Hindlimb muscle (tissue), 1 donor: ENCODE data around the gene SORCS1. TPM values are rescaled to one million over a fixed set of nuclear protein-coding genes. Genes with fewer than 3 reads are reported as not detected.
"Not testable (repeated sequence)": the region's sequence is repeated elsewhere in the genome, so short reads cannot be mapped to it uniquely, and the experiment has no call there.

Source experiments
- DNase-seq: peaks from one replicate; pipeline ENCODE4 v3.0.0-alpha.2; 2013
- polyA plus RNA-seq: library from polyadenylated mRNA; unstranded; fragments of 120-200 nt; gene quantifications from one replicate; pipeline ENCODE4 v1.2.1, GENCODE V29; 2013; ENCODE audit not compliant: insufficient read length

Gene SORCS1
- polyA plus RNA-seq, 1 donor, result 4.7 TPM

- DNase-seq, result no peak
These were observed 127.0 kb downstream of the SORCS1 start for GRCh38 chr10:107037192-107038122.

GRCh38 chr10:107033799-107034422 lies 130.6 kb downstream of the SORCS1 start:
- DNase-seq, result no peak

- DNase-seq, result no peak
These were observed 131.7 kb downstream of the SORCS1 start for GRCh38 chr10:107032700-107033401.

GRCh38 chr10:107031931-107032699 lies 132.4 kb downstream of the SORCS1 start:
- no peak for DNase-seq

DNA sequence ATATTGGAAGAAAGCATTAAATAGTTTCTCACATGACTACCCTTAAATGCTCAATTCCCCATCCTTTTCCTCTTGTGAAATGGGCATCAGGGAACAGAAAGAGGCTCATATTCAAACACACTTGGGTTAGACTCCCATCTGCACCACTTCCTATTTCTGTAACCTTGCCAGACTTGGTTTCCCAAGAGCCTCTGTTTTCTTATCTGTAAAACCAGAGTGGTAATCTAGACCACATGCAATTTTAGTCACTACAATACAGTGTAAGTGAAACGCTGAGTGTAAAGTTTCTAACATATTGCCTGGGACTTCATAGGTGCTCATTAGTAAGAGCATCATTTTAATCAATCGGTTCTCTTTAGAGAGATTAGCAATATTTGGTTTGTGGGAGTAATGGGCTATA lies 136.3 kb downstream of the SORCS1 start:
- no peak for DNase-seq

DNA sequence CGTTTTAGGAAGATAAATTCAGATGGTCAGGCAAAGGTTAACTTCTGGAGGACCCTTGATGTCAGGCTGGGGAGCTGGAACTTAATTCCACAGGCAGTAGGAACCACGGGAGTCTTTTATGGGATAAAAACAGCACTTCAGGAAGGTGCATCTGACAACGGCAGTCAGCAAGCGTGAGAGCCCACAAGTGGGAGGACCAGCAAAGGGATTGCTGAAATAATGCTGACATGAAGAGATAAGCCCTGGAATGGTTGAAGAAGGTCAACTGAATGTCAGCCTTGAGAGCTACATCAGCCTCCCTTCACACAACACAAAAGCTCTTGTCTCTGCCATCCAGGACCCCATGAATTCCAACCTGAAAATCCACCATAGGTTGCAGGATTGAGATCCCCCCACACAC lies 138.8 kb downstream of the SORCS1 start:
- no peak for DNase-seq

DNA sequence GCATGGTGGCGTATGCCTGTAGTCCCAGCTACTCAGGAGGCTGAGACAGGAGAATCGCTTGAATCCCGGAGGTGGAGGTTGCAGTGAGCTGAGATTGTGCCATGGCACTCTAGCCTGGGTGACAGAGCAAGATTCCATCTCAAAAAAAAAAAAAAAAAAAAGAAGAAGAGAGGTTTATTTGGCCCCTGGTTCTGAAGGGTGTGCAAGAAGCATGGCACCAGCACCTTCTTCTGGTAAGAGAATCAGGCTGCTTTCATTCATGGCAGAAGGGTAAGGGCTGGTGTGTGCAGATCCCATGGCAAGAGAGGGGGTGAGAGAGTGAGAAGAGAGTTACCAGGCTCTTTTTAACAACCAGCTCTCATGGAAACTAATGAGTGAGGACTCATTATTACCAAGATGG lies 140.5 kb downstream of the SORCS1 start:
- not testable (repeated sequence) for DNase-seq

- no peak for DNase-seq
These were observed 141.7 kb downstream of the SORCS1 start for GRCh38 chr10:107022600-107023354.

DNA sequence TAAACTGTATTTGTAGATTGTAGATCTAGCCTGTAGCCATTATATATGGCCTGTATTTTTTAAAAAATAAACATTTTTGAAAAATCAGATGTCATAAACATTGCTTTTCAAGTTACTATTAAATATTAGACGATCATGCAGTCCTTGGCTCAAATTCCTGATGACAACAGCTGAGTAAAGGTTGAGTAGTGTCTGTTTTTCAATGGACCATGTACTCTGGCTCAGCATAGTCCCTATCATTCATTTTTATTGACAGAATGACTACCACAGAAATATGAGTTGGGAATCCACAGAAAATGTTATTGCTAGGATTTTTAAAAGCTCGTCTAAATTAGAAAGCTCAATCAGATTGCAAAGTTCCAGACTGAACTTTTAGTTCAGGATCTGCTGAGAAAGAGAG lies 145.4 kb downstream of the SORCS1 start:
- DNase-seq, result no peak

GRCh38 chr10:107013258-107014006 lies 151.1 kb downstream of the SORCS1 start:
- DNase-seq, result no peak

DNA sequence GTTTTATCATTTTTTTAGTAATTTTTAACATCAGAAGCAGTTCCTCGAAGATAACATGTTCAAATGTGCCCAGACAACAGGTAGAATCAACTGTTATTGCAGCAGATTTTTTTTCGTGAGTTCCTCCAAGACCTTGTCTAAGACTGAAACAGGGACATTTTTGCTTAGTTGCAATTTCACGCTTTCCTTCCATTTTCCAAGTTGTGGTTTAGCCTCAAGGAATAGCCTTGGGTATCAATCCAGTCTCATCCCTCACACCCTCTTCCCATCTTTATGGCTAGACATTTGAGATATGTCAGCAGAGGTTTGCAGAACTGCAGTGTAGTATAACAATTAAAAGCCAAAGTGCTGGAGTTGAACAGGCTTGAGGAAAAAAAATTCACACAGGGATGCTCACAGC lies 152.5 kb downstream of the SORCS1 start:
- DNase-seq, result no peak

DNA sequence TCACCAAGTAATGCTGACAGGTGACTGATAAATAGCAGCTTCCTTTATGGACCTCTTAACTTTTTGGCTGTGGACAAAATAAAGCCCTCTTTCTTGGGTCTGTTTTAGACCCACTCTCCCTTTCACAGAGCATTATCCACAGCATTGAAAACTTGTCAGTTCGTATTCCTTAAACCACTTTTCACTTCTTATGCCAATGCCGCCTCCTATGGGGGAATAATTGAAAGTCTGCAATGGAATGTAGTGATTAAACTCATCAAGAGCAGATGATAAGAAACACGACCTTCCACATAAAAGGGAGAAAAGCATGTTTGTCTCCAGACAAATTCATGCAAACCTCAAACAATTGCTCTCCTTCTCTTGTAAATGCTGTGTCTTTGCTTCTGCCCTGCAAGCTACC lies 153.4 kb downstream of the SORCS1 start:
- no peak for DNase-seq

GRCh38 chr10:107010531-107010930 lies 154.0 kb downstream of the SORCS1 start:
- no peak for DNase-seq

DNA sequence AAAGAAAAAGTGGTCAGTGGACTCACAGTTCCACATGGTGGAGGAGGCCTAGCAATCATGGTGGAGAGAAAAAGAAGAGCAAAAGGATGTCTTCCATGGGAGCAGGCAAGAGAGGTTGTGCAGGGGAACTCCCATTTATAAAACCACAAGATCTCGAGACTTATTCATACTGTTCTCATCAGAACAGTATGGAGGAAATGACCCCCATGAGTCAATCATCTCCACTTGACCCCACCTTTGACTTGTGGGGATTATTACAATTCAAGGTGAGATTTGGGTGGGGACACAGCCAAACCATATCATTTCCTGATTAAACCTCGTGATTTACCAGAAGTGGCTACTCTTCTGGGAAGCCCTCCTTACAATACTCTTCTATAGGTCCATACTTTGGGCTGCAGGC lies 160.1 kb downstream of the SORCS1 start:
- no peak for DNase-seq

DNA sequence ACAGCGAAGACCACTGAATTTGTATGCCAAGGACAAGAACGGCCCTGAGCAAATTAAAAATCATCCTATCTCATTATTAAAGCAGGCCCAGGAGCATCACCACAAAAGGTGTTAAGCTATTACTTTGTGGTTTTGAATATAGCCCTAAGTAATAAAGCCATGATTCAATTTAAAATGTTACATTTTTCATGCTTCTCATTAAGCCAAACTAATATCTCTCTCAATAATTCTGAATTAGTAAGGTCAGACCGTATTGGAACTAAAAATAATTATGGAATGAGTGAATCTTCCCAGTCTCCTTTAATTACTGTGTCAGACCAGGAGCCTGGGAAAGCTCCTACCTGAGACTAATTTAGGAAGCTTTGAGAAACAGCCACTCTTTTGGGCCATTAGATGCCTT lies 162.4 kb downstream of the SORCS1 start:
- DNase-seq, result no peak

DNA sequence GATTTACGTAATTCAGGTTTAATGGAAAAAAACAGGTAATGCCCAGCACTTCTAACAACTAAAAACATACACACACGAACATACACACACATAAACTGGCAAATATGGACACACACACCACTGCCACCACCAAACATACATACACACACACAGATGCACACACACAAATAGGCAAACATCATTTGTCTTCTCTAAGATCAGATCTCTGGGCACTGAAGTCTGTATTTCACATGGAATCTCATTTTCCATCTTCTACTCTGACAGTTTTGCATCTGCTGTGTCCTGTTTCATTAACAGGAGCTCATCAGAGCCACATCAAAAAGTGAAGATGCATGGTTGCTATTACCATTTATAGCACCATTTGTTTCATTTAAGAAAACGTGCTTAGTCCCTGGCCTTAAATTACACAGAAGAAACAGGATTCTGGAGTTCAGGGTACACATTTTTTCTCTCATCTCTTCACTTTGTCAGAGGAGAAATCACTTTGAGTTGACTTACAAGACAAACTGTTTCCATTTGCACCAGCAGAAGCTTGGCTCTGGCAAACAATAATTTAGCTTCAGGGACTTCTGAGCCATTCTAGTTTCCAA lies 165.3 kb downstream of the SORCS1 start:
- no peak for DNase-seq

- DNase-seq, result peak; percentile 13
These were observed 166.8 kb downstream of the SORCS1 start for GRCh38 chr10:106997721-106998120.

DNA sequence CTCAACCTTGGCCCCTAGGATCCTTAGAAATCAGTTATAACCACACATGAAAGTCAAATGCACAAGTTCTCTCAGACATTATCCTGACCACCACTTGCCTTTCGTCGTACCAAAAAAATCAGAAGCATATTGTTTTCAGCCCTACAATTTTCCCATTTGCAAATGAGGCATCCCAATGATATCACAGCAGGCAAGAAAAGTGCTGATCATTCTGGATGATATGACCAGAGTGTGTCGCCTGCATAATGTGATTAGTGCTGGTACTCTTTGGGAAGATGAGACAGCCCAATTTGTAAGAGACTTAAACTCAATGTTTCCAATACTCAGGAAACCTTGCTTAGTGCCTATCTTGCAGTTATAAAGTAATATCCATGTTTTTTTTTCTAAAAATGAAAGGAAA lies 168.0 kb downstream of the SORCS1 start:
- DNase-seq, result no peak

GRCh38 chr10:106992055-106992454 lies 172.5 kb downstream of the SORCS1 start:
- no peak for DNase-seq

- no peak for DNase-seq
These were observed 173.4 kb downstream of the SORCS1 start for GRCh38 chr10:106991091-106991490.

- DNase-seq, result no peak
These were observed 177.1 kb downstream of the SORCS1 start for GRCh38 chr10:106987362-106987761.
